ENCODE results near the gene TOM1L2. TPM values are rescaled to one million over a fixed set of nuclear protein-coding genes. Genes with fewer than 3 reads are reported as not detected.
"Not testable (repeated sequence)": the region's sequence is repeated elsewhere in the genome, so short reads cannot be mapped to it uniquely, and the experiment has no call there.

Gene TOM1L2
- total RNA-seq, 1 donor from 2014 or later, result 33.7 TPM

DNA sequence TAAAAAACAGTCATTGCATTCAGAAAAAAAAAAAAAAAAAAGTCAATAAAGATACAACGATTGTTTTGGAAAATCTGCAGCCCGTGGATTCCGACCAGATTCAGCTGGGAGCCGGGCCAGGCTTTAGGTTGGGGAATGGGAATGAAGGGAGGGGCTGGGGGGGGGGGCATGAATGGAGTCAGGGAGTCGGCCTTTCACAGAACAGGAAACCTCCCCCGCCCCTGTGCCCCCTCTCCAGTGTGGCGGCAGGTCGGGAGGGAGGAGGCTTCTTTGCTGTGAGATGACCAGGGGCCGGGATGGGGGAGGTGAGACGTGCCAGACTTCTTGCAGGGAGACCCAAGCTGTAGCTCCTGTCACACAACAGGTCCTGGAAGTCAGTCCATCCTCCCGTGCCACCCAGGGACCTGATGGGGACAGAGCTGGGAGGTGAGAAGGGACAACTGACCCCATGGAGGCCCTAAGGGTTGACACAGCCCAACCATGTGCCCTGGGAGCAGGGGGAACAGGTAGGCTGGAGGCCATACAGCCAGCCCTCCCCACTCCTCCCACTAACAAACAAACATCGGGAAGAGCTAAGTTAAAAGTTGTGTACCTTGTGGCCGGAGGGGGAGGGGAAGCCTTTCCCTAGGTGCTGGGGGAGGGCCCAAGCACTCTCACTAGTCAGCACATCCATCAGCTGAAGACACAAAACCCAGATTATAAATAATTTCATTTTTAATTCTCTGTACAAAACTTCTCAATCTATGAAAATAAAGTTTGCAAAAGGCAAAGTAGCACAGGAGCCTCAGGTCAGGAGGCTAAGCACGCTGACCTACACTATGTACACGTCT, 160.6 kb downstream of the TOM1L2 start:
- DNase-seq (ENCODE audit: extremely low read depth, low read depth, low spot score), result no peak

DNA sequence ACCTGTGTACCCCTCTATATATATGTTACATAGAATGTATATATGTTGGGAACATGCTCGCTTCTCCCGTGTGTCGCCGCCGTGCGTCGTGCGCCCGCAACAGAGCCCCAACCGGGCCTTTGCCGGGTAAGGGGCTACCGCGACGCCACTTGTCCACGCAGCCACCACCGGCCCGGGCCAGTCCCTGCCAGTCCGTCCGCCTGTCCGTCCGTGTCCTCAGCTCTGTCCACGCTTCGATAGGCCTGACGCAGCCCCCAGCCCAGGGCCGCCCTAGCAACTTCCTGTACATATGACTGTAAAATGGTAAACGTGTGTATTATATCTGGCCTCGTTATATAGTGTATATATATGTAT, 161.3 kb downstream of the TOM1L2 start:
- no peak for DNase-seq (ENCODE audit: extremely low read depth, low read depth, low spot score)

DNA sequence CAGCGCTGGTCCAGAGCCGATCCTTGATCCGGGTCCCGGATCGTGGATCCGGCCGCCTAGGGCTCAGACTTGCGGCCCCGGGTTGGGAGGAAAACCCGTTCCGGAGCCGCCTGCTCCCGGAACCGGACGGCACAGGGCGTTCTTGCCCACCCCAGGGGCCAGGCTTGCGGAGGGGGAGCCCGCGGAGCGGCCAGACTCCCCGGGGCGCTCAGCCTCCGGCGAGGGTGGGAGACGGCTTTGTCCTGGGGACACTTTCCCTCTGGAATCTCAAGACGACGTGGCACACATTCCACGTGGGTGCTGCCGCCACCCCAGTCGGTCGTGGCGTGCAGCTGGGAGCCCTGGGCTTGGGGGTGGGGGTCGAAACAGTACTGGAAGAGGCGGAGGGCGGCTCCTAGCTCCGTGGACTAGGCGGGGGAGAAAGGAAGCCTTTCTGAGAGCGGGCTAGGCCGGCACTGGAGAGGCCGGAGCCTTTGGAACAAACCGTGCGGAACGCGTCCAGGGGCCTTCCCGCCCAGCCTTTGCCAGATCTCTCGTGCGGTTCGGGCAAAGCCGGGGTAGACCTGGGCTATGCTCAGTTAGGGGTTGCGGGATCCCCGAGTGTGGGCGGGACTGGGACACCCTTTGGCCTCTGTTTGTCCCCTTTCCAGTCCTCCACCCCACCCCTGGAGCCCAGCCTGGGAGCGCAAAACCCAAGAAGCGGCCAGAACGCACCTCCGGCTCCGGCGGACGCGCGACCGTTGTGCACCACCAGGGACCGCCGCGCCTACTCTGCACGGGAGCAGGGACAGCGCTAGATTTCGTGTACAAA, 161.9 kb downstream of the TOM1L2 start:
- no peak for DNase-seq (ENCODE audit: extremely low read depth, low read depth, low spot score)

DNA sequence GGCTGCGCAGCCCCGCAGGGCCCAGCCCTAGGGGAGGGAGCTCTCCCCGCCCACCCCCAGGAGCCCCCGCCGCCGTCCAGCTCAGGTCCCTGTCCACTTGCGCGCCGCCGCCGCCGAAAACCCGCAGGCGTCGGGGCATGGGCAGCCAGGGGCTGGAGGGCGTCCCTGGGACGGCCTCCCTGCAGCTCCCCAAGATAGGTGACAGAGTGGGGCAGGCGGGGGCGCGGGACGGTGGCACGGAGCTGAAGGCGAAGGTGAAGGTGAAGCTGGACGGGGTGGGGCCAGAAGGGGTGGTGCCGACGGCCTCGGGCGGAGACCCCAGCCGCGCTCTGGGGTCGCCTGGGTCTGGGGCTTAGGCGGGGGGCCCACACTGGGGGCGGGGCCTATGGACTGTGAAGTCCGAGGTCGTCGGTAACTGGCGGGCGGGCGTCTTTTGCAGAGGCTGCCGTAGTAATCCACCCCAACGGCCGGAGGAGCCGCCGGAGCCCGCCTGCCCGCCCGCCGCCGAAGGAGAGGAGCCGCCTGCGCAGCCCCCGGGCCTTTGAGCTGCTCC, 162.6 kb downstream of the TOM1L2 start:
- DNase-seq (ENCODE audit: extremely low read depth, low read depth, low spot score), result no peak

DNA sequence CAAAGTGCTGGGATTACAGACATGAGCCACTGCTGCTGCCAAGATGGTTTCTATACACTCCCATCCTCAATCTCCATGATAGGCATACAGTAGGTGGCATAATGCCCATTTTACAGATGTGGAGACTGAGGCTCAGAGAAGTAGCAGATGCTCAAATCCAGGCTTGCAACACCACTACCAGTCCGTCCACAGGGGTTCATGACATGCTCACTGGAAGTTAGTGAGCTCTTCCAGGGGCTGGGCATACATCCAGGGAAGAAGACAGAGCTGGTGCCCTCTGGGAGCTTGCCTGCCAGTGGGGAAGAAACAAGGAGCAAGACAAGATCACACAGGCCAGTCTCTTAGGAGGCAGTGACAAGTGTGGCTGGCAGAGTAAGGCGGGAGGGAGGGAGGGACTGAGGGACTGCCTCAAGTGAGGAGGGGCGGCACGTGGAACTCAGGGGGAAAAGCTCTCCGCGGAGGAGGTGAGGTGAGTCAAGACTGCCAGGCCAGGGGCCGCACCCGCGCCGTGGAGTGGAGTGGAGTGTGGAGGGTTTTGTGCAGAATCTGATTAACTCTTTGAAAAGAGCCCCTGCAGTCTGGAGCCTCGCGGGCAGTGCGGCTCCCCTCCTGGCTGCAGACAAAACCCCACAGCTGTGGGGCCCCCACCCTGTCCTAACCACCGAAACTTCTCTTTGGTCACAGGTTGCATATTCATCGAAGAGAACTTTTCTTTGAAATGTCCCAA, 163.3 kb downstream of the TOM1L2 start:
- DNase-seq (ENCODE audit: extremely low read depth, low read depth, low spot score), result no peak

- not testable (repeated sequence) for DNase-seq (ENCODE audit: extremely low read depth, low read depth, low spot score)
Observed at GRCh38 chr17:17808200-17808599, 164.0 kb downstream of the TOM1L2 start.

GRCh38 chr17:17807440-17807839, 164.8 kb downstream of the TOM1L2 start:
- DNase-seq (ENCODE audit: extremely low read depth, low read depth, low spot score), result no peak

- no peak for DNase-seq (ENCODE audit: extremely low read depth, low read depth, low spot score)
Observed at GRCh38 chr17:17806611-17807274, 165.5 kb downstream of the TOM1L2 start.

DNA sequence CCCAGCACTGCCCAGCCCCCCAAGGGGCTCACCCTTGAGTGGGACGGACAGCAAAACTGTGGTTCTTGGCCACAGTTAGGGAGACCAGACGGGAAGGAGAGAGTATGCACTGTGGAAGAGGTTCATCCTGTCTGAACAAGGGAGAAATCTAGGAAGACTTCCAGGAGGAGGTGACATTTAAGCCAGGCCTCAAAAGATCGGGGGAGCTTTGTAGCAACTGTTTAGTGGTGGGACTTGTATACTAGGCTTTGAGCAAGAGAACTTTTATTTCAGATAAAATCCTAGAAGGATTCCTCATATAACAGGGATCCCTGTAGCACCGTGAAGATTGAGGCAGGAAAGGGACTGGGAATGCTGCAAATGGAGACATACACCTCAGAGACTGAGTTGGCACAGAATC, 166.2 kb downstream of the TOM1L2 start:
- no peak for DNase-seq (ENCODE audit: extremely low read depth, low read depth, low spot score)

DNA sequence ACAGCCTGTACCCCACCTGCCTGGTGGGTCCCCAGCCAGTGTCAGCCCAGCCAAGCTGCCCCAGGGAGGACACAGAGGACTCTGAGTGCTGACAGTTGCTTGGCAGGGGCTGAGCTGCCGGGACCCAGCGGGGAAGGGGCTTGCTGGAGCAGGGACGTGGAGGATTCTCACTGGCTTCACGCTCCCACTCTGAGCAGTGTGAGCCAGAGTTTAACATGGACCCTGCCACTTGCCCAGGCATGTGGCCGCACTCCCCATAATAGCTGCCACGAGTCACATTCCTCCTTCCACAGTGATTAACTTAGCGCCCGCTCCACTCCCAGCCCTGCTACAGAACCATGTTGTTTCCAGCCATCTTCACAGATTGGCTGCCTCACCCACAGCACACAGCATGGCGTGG, 166.6 kb downstream of the TOM1L2 start:
- DNase-seq (ENCODE audit: extremely low read depth, low read depth, low spot score), result no peak

- no peak for DNase-seq (ENCODE audit: extremely low read depth, low read depth, low spot score)
Observed at GRCh38 chr17:17804007-17804406, 168.2 kb downstream of the TOM1L2 start.

DNA sequence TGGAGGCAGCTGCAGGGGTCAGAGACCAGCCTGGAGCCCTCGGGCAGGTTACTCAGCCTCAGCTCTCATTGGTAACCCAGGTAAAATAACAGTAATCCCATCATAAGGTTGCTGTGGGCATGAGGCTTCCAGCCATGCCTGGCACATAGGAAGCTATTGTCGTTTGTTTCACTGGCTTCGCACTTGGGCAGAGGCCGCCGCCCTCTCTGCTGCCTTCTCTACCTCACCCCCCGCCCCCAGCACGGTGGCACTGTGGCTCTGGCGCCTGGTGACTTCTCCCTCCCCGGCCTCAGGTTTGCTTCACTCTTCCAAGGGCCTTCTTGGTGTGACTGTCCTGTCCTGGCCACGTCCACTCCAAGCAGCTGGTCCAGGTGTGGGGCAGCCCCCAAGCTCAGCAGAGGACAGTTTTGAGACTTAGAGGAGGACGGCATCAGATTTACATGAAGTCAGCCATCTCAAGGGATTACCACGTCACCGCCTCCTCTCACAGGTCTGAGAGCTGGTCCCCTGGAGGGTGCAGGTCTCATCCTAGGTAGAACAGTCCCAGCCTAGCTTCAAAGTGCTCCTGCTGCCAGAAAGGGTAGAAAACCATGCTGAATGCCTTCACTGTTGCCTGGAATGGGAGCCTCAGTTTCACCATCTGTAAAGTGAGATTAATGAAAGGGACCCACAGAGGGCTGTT, 170.3 kb downstream of the TOM1L2 start:
- DNase-seq (ENCODE audit: extremely low read depth, low read depth, low spot score), result no peak

- no peak for DNase-seq (ENCODE audit: extremely low read depth, low read depth, low spot score)
Observed at GRCh38 chr17:17800504-17801021, 171.6 kb downstream of the TOM1L2 start.

DNA sequence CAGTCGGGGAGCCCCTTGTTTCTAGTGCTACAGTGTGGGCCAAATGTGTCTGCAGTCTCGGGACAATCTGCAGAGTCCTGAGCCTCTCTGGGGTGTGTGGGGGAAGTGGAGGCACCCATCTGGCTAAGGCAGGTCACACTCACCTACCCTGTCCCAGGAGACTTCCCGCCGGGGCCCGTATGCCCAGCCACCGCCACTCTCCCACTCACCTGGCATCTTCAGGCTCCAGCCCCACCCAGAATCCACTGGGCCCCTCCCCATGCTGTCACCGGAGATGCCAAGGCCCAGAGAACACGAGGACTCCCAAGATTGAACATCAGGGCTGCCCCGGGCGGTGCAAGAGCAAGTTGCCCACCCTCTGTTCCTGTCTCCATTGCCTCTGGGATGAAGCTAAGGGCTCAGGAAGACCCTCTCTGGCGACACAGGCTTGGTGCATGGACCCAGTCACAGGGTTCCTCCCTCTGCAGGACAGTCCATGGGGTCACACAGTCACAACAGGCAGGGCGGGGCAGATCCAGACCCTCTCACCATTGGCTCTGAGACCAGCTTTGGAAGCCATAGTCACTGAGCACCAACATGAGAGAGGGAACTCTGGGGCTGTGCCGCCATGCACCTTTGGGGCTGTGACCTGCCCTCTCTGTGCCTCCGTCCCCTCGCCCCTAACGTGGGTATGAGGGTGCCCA, 173.5 kb downstream of the TOM1L2 start:
- no peak for DNase-seq (ENCODE audit: extremely low read depth, low read depth, low spot score)

- DNase-seq (ENCODE audit: extremely low read depth, low read depth, low spot score), result no peak
Observed at GRCh38 chr17:17798010-17798556, 174.1 kb downstream of the TOM1L2 start.

GRCh38 chr17:17797119-17797809, 174.9 kb downstream of the TOM1L2 start:
- DNase-seq (ENCODE audit: extremely low read depth, low read depth, low spot score), result no peak

DNA sequence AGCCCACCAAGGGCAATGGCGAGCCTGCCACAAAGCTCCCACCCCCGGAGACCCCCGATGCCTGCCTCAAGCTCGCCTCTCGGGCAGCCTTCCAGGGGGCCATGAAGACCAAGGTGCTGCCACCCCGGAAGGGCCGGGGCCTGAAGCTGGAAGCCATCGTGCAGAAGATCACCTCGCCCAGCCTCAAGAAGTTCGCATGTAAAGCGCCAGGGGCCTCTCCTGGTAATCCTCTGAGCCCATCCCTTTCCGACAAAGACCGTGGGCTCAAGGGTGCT, 175.5 kb downstream of the TOM1L2 start:
- DNase-seq (ENCODE audit: extremely low read depth, low read depth, low spot score), result no peak

DNA sequence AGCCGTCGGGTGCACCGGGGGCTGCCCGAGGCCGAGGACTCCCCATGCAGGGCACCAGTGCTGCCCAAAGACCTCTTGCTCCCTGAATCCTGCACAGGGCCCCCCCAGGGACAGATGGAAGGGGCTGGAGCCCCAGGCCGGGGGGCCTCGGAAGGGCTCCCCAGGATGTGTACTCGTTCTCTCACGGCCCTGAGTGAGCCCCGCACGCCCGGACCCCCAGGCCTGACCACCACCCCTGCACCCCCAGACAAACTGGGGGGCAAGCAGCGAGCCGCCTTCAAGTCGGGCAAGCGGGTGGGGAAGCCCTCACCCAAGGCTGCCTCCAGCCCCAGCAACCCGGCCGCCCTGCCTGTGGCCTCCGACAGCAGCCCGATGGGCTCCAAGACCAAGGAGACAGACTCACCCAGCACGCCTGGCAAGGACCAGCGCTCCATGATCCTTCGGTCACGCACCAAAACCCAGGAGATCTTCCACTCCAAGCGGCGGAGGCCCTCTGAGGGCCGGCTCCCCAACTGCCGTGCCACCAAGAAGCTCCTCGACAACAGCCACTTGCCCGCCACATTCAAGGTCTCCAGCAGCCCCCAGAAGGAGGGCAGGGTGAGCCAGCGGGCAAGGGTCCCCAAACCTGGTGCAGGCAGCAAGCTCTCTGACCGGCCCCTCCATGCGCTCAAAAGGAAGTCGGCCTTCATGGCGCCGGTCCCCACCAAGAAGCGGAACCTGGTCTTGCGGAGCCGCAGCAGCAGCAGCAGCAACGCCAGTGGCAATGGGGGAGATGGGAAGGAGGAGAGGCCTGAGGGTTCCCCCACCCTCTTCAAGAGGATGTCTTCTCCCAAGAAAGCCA, 176.0 kb downstream of the TOM1L2 start:
- no peak for DNase-seq (ENCODE audit: extremely low read depth, low read depth, low spot score)
